Right hindlimb (tissue), 1 donor: Measurements from ENCODE around the gene MOGAT3.
"Not testable (repeated sequence)": the region's sequence is repeated elsewhere in the genome, so short reads cannot be mapped to it uniquely, and the experiment has no call there.

Experiments
- DNase-seq: peaks from one replicate; pipeline ENCODE4 v3.0.0-alpha.2; 2018

MOGAT3 gene

GRCh38 chr7:101202603-101202918 lies 1.7 kb upstream of the MOGAT3 start:
- DNase-seq, result no peak

GRCh38 chr7:101201695-101202602 lies 1.1 kb upstream of the MOGAT3 start:
- DNase-seq, result no peak

DNA sequence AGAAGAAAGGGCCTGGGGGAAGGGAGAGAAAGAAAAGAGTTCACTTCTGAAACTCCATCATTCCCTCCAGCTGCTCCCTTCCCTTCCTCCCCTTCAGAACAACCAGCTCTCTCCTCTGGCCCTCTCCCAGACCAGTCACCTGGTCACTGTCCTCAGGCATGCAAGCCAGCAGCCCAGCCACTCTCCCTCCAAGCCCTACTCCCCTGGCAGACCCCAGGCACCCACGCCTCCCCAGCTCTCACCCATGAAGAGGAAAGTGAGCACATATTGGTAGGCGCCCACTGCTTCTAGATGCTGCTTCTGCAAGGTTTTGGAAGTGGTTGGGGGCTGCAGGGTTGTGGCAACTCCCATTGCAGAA lies 353 bp downstream of the MOGAT3 start:
- no peak for DNase-seq

GRCh38 chr7:101199522-101199921 lies 1.3 kb downstream of the MOGAT3 start:
- not testable (repeated sequence) for DNase-seq

- no peak for DNase-seq
These were observed 2.4 kb downstream of the MOGAT3 start for GRCh38 chr7:101198476-101198875.

GRCh38 chr7:101197991-101198390 lies 2.8 kb downstream of the MOGAT3 start:
- no peak for DNase-seq

GRCh38 chr7:101195884-101196283 lies 5.0 kb downstream of the MOGAT3 start:
- no peak for DNase-seq

DNA sequence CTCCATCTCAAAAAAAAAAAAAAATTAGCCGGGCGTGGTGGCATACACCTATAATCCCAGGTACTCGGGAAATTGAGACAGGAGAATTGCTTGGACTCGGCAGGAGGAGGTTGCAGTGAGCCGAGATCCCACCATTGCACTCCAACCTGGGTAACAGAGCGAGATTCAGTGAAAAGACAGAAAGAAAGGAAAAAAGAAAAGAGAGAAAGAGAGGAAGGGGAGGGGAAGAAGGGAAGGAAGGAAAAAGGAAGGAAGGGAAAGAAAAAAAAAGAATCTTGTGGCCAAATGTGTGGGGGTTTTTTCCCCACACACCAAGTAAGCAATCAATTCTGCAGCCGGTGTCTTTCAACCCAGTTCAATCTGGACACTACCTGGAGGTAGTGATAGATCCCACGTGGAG lies 11.7 kb downstream of the MOGAT3 start:
- no peak for DNase-seq

- no peak for DNase-seq
These were observed 13.9 kb downstream of the MOGAT3 start for GRCh38 chr7:101186844-101187428.

DNA sequence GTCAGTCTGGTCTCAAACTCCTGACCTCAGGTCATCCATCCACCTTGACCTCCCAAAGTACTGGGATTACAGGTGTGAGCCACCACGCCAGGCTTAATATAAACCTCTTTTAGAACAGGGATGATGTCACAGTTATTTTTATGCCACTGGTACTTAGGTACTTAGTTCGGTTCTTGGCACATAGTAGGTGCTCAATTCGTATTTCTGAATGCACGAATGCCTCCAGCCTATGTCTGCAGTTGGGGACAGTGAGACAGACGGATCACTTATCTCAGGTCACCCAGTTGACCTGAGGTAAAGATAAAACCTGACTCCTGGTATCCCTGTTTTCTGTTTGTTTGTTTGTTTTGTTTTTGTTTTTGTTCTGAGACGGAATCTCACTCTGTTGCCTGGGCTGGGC lies 14.6 kb downstream of the MOGAT3 start:
- no peak for DNase-seq

- no peak for DNase-seq
These were observed 15.5 kb downstream of the MOGAT3 start for GRCh38 chr7:101185258-101185839.

- no peak for DNase-seq
These were observed 20.6 kb downstream of the MOGAT3 start, which contains the start of gene NAT16 for GRCh38 chr7:101180130-101180755. Gene NAT16, minus strand, starts transcription at chr7:101180293. Its CDS starts 5,486 bp downstream, at chr7:101174807.

GRCh38 chr7:101179713-101180112 lies 21.1 kb downstream of the MOGAT3 start:
- DNase-seq, result no peak

GRCh38 chr7:101179117-101179516 lies 21.7 kb downstream of the MOGAT3 start:
- DNase-seq, result no peak

- DNase-seq, result no peak
These were observed 23.2 kb downstream of the MOGAT3 start for GRCh38 chr7:101177644-101178043.

DNA sequence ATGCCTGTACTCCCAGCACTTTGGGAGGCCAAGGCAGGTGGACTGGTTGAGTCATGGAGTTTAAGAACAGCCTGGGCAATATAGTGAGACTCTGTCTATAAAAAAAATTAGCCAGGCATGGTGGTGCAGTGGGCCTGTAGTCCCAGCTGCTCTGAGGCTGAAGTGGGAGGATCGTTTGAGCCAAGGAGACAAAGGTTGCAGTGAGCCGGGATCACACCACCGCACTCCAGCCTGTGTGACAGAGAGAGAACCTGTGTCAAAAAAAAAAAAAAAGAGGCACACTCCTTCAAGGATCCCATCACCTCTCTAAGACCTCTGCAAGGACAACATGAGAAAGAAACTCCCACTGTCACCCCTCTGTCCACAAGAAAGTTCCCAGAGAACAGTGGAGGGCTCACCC lies 25.2 kb downstream of the MOGAT3 start:
- DNase-seq, result no peak

DNA sequence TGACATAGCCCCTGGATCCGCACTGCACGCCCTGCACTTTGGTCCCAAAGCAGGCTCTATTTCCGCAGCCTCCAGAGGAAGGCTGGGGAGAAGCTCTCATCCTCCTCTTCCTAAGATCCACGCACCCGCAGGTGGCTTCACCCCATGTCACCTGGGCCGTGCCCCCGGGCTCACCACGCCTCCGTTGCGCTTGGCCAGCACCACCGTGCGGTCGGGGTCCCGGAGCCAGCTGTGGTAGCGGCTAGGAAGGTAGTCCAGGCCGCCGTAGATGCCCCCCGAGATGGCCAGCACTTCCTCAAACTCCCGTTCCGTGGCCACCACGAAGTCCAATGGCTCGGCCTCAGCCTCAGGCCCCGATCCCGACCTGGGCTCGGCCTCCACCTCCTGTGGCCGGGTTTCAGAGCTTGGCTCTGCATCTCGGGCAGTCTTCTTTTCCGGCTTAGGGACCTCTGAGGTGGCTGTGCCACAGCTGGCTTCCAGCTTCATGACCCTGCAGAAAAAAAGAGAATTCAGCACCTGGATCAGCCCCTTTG lies 26.4 kb downstream of the MOGAT3 start:
- DNase-seq, result no peak

DNA sequence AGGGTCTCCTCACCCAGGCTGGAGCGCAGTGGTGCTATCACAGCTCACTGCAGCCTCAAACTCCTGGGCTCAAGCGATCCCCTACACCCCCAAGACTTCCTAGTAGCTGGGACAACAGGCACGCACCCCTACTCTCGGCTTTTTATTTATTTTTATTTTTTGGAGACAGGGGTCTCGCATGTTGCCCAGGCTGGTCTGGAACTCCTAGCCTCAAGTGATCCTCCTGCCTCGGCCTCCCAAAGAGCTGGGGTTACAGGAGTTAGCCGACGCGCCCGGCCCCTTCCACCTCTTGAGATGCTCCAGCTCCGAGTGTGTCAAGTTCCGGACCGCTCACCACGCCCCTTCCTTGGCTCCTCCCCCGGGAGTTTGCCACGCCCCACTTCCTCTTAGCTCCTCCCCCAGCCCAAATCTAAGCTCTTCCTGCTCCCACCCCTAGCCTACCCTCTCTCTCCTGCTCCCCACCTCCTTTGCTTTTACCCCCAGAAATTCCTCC lies 27.0 kb downstream of the MOGAT3 start:
- DNase-seq, result no peak

GRCh38 chr7:101172854-101173751 lies 27.7 kb downstream of the MOGAT3 start:
- DNase-seq, result peak; percentile 64

DNA sequence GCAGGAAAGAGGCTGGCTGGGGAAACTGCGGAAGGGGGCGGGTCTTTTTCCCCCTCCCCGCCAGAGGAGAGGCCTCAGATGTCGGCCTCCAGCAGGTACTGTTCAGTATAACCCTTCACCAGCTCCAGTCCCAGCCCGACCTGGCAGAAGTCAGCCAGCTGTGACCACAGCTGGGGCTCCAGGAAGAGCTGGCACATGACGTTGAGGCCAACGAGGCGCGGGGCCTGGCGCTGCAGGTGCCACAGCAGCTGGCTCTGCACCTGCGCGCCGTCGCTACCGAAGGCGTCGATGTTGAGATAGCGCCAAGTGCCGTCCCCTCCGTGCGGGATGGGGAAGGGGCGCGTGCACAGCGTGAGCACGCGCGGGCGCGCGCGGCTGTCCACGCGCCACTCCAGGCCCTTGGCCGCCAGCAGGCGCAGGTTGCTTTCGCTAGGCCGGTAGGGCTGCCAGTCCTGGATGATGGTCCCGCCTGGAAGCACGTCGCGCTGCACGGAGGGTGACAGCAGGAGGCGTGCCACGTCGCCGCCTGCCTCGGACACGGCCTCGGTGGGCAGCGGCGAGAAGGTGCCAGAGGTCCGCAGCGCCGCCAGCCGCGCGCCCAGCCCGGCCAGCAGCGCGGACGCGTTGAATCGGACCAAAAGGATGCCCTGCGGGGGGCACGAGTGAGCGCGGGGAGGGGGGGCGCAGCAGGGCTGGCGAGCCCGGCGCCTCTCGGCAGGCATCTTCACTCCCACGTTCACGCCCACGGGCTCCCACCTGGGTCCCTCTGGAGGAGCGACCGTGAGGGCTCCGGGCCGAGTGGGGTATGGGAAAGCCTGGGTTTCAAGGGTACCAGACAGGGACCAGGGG lies 28.6 kb downstream of the MOGAT3 start:
- DNase-seq, result no peak

DNA sequence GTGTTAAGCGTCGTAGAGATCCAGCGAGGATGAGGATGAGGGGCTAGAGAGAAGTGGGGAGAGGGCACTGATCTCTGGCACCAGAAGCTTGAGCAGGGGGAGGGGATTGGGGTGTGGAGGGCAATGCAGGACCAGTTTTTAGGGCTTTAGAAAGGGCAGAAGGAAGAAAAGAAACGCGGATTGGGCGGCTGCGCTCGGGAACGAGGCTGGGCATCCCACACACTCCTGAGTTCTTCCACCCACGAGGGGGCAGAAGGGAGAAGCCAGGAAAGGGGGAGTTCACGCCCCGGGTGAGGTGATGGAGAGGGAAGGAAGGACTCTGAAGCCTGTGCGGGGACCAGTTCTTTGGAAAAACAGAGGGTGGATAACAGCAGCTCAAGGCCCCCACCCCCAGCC lies 29.4 kb downstream of the MOGAT3 start:
- no peak for DNase-seq
